ENCODE results near the gene ACOX1.

- TF ChIP-seq CTCF (IDR thresholded peaks at IDR 0.05; ENCODE audit: borderline replicate concordance, extremely low read depth, low read length, poor library complexity, severe bottlenecking) = no peak
- TF ChIP-seq EZH2 (IDR thresholded peaks at IDR 0.05; ENCODE audit: borderline replicate concordance, low read depth, low read length, severe bottlenecking) = no peak
These were observed 53.9 kb downstream of the ACOX1 start for GRCh38 chr17:75925103-75925502.
